SK-N-SH (cell line): Measurements from ENCODE around the gene DNAH3. TPM values are rescaled to one million over a fixed set of nuclear protein-coding genes. Genes with fewer than 3 reads are reported as not detected.

Source experiments
- CTCF ChIA-PET: fragments of 300-600, 350-600 bp; formaldehyde crosslinking; extraction: SDS; loops from one replicate; lab custom pipeline; 2021; lab: Yijun Ruan, JAX
- POLR2A ChIA-PET: fragments of 350-600 bp; sonication (Branson Sonifier 250); formaldehyde crosslinking; extraction: SDS; loops from one replicate; lab custom pipeline; 2020; ENCODE audit warnings: antibody characterized with exemption, inconsistent platforms; lab: Yijun Ruan, JAX
- DNase-seq: peaks from one replicate; pipeline ENCODE4 v3.0.0; 2012
- H2AFZ ChIP-seq: fragments of 200-600 bp; sonication (generic); 2 replicates; pipeline ENCODE4 v1.8.1; 2016; ENCODE audit warnings: antibody characterized with exemption, mild to moderate bottlenecking, low read depth
- H3F3A ChIP-seq: fragments of 200-600 bp; sonication (generic); replicated peaks from 2 replicates; pipeline ENCODE3; 2016; ENCODE audit warnings: antibody characterized with exemption, mild to moderate bottlenecking; ENCODE audit not compliant: insufficient read depth
- H3K27ac ChIP-seq, 2 experiments: fragments of 200-500 bp in 1 of 2; fragments of 200-600 bp in 1 of 2; sonication (Bioruptor generic) in 1 of 2; sonication (generic), shearing (Covaris generic) in 1 of 2; 2 replicates each; pipeline versions ENCODE4 v1.5.1 to v1.6.1; 2014 to 2016; ENCODE audit warnings: low read depth in 2 of 2, inconsistent platforms in 1 of 2, low read length in 1 of 2, mild to moderate bottlenecking in 1 of 2, mixed read lengths in 1 of 2
- H3K27me3 ChIP-seq: fragments of 200-600 bp; sonication (generic), shearing (Covaris generic); 2 replicates; pipeline ENCODE4 v1.6.1; 2016; ENCODE audit warnings: mixed run types; ENCODE audit not compliant: insufficient read depth
- H3K36me3 ChIP-seq, 2 experiments: fragments of 200-500 bp in 1 of 2; fragments of 200-600 bp in 1 of 2; sonication (Bioruptor generic) in 1 of 2; sonication (generic) in 1 of 2; replicated peaks in 1 of 2; 2 replicates each; pipeline versions ENCODE3 to v1.5.1; 2014 to 2016; ENCODE audit warnings: low read length in 1 of 2, mild to moderate bottlenecking in 1 of 2; ENCODE audit not compliant: insufficient read depth in 2 of 2, control insufficient read depth in 1 of 2
- H3K4me1 ChIP-seq, 2 experiments: fragments of 200-500 bp in 1 of 2; fragments of 200-600 bp in 1 of 2; sonication (Bioruptor generic) in 1 of 2; sonication (generic), shearing (Covaris generic) in 1 of 2; 2 replicates each; pipeline versions ENCODE4 v1.5.1 to v1.6.1; 2014 to 2016; ENCODE audit warnings: low read depth in 1 of 2, low read length in 1 of 2, mixed run types in 1 of 2; ENCODE audit not compliant: insufficient read depth in 2 of 2, control insufficient read depth in 1 of 2
- H3K4me2 ChIP-seq: fragments of 200-600 bp; sonication (generic), shearing (Covaris generic); 2 replicates; pipeline ENCODE4 v1.6.1; 2017; ENCODE audit warnings: mixed run types
- H3K4me3 ChIP-seq, 2 experiments: fragments of 200-500 bp in 1 of 2; fragments of 200-600 bp in 1 of 2; sonication (Bioruptor generic) in 1 of 2; sonication (generic), shearing (Covaris generic) in 1 of 2; 2 replicates each; pipeline versions ENCODE4 v1.5.1 to v1.8.1; 2014 to 2016; ENCODE audit warnings: low read depth in 2 of 2, inconsistent platforms in 1 of 2, low read length in 1 of 2, mild to moderate bottlenecking in 1 of 2, mixed read lengths in 1 of 2, moderate library complexity in 1 of 2
- H3K79me2 ChIP-seq: fragments of 200-600 bp; sonication (generic); 2 replicates; pipeline ENCODE4 v1.8.1; 2017; ENCODE audit warnings: mild to moderate bottlenecking; ENCODE audit not compliant: insufficient read depth
- H3K9ac ChIP-seq: fragments of 200-600 bp; sonication (generic); 2 replicates; pipeline ENCODE4 v1.6.1; 2017; ENCODE audit warnings: mixed run types
- H3K9me2 ChIP-seq: fragments of 200-600 bp; sonication (generic); 2 replicates; pipeline ENCODE4 v1.6.1; 2017; ENCODE audit warnings: mixed run types
- H3K9me3 ChIP-seq: fragments of 200-600 bp; sonication (generic); 2 replicates; pipeline ENCODE4 v1.6.1; 2017; ENCODE audit warnings: mixed run types, mild to moderate bottlenecking, moderate library complexity
- H4K20me1 ChIP-seq: fragments of 200-600 bp; sonication (generic); 2 replicates; pipeline ENCODE4 v1.6.1; 2017; ENCODE audit warnings: mild to moderate bottlenecking, mixed run types; ENCODE audit not compliant: insufficient read depth
- CHD2 ChIP-seq: fragments of 150-350 bp; IDR thresholded peaks from 2 replicates; pipeline ENCODE4 v1.6.1; 2018; ENCODE audit warnings: low read length; ENCODE audit not compliant: partially characterized antibody
- FOSL2 ChIP-seq: IDR thresholded peaks from 2 replicates; pipeline ENCODE4 v1.4.0; 2012; ENCODE audit warnings: low read depth, mild to moderate bottlenecking, moderate library complexity, borderline replicate concordance
- PBX3 ChIP-seq: IDR thresholded peaks from 2 replicates; pipeline ENCODE4; 2012
- SIN3A ChIP-seq: IDR thresholded peaks from 2 replicates; pipeline ENCODE4 v1.6.1; 2012; ENCODE audit warnings: low read depth, mild to moderate bottlenecking, low read length, moderate library complexity, borderline replicate concordance
- TEAD4 ChIP-seq: IDR thresholded peaks from 2 replicates; pipeline ENCODE4 v1.4.0; 2012; ENCODE audit warnings: mild to moderate bottlenecking, borderline replicate concordance; ENCODE audit not compliant: insufficient read depth
- USF1 ChIP-seq: IDR thresholded peaks from 2 replicates; pipeline ENCODE4 v1.4.0; 2012; ENCODE audit warnings: low read depth, borderline replicate concordance
- USF2 ChIP-seq: fragments of 150-350 bp; IDR thresholded peaks from 2 replicates; pipeline ENCODE4 v1.6.1; 2017; ENCODE audit warnings: antibody characterized with exemption, low read length, low read depth, borderline replicate concordance
- WGBS: methylation state at CpG from one replicate; pipeline ENCODE4 v1.1.6; 2017; ENCODE audit warnings: low lambda C conversion rate; 5-methylcytosine and 5-hydroxymethylcytosine counted together
- polyA plus RNA-seq, 3 experiments: library from polyadenylated mRNA; depleted of rRNA; stranded (reverse); fragments of >200 nt; gene quantifications; 2 replicates each; pipeline ENCODE4 v1.2.3, GENCODE V29; 2012

The DNAH3 gene
- polyA plus RNA-seq, 1 of the 3 experiments (the other 2 are of a cell fraction): not detected

GRCh38 chr16:20905576-20905975 lies 245.1 kb downstream of the DNAH3 start:
- Histone ChIP-seq H3K9me2 (no peaks in the 10 kb centered on the region), H4K20me1 (no peaks in the 10 kb centered on the region), H3K4me1 (peaks cover 16 to 43% of the 10 kb centered on the region in 2 experiments), H3F3A (peaks cover 24% of the 10 kb centered on the region), H3K27me3 (no peaks in the 10 kb centered on the region), H3K9me3 (no peaks in the 10 kb centered on the region), H3K4me2 (peak overlapping the region; percentile 71), H3K36me3 (peaks cover 3 to 5% of the 10 kb centered on the region in 2 experiments), H3K4me3 (no peak overlapping the region), H3K9ac (no peak overlapping the region), H3K27ac (peak overlapping the region; percentile 58 to 85; a peak in 3 of 4 replicates), H3K79me2 (peaks cover 39% of the 10 kb centered on the region), H2AFZ (no peak overlapping the region)
- WGBS: 89% methylated on average over 3 of the region's 3 CpGs
- ChIA-PET POLR2A (no interaction called here), CTCF (no interaction called here)
- TF ChIP-seq SIN3A (no peak), FOSL2 (no peak), USF2 (no peak), USF1 (no peak), TEAD4 (no peak)
- no peak for DNase-seq

- H4K20me1 ChIP-seq: no peaks in the 10 kb centered on the region
- peaks cover 16 to 43% of the 10 kb centered on the region in 2 experiments for H3K4me1 ChIP-seq
- H3K4me2 ChIP-seq: 0 out of 2 replicates have a peak overlapping the region, but pooled peaks have one; percentile 18
- WGBS: 51% methylated on average over 3 of the region's 3 CpGs
- DNase-seq: no peak
- peak overlapping the region; percentile 32; the same call in 1 of the 2 replicates for H3K9ac ChIP-seq
- no peaks in the 10 kb centered on the region for H3K27me3 ChIP-seq
- H3K36me3 ChIP-seq: peaks cover 3 to 5% of the 10 kb centered on the region in 2 experiments
- peaks cover 21% of the 10 kb centered on the region for H3F3A ChIP-seq
- H3K9me2 ChIP-seq: no peaks in the 10 kb centered on the region
- peaks cover 42% of the 10 kb centered on the region for H3K79me2 ChIP-seq
- CTCF ChIA-PET: no interaction called here
- POLR2A ChIA-PET: no interaction called here
- no peak overlapping the region for H3K4me3 ChIP-seq
- H2AFZ ChIP-seq: no peak overlapping the region
- no peak for TF ChIP-seq CHD2
- peak; percentile 26; the same call in 1 of the 2 replicates for TF ChIP-seq PBX3
- peak; percentile 2; the same call in 1 of the 2 replicates for TF ChIP-seq FOSL2
- H3K9me3 ChIP-seq: no peaks in the 10 kb centered on the region
- H3K27ac ChIP-seq: peak overlapping the region; percentile 53 to 85
Observed at GRCh38 chr16:20904507-20905081, 246.1 kb downstream of the DNAH3 start.
